Sigmoid colon (tissue), 7 donors: ENCODE results near the gene LRRC47. TPM values are rescaled to one million over a fixed set of nuclear protein-coding genes. Genes with fewer than 3 reads are reported as not detected.

Experiments used
- DNase-seq: peaks from one replicate; pipeline ENCODE4 v3.0.0-alpha.2; 2019
- H3K27ac ChIP-seq, 4 donors: fragments of 200-600 bp; sonication (generic); one replicate each; pipeline ENCODE4 v1.5.1; 2016 to 2019; ENCODE audit warnings: mild to moderate bottlenecking in 1 of 4
- H3K27me3 ChIP-seq, 3 donors: fragments of 200-600 bp; sonication (generic); one replicate each; pipeline ENCODE4 v1.5.1; 2019; ENCODE audit warnings: mild to moderate bottlenecking in 1 of 3
- H3K36me3 ChIP-seq, 4 donors: fragments of 200-600 bp; sonication (generic); one replicate each; pipeline ENCODE4 v1.5.1; 2016 to 2019
- H3K4me1 ChIP-seq, 4 donors: fragments of 200-600 bp; sonication (generic); one replicate each; pipeline ENCODE4 v1.5.1; 2017 to 2019
- H3K4me3 ChIP-seq, 4 donors: fragments of 200-600 bp; sonication (generic); one replicate each; pipeline ENCODE4 v1.5.1; 2017 to 2019; ENCODE audit warnings: mild to moderate bottlenecking in 2 of 4, moderate library complexity in 1 of 4
- H3K9me3 ChIP-seq, 4 donors: fragments of 200-600 bp in 3 of 4; sonication (generic) in 3 of 4; one replicate each; pipeline versions ENCODE4 v1.5.1 to v1.6.1; 2013 to 2019
- CTCF ChIP-seq, 4 experiments: fragments of 450-650 bp in 3 of 4; fragments of 200-600 bp in 1 of 4; IDR thresholded peaks; one replicate each; pipeline ENCODE4 v1.5.1; 2016 to 2019; ENCODE audit warnings: antibody characterized with exemption in 4 of 4, mild to moderate bottlenecking in 3 of 4, moderate library complexity in 2 of 4
- EP300 ChIP-seq, 4 donors: sonication (generic); formaldehyde crosslinking; IDR thresholded peaks; one replicate each; pipeline ENCODE4 v1.6.1; 2017; ENCODE audit warnings: antibody characterized with exemption in 4 of 4
- POLR2A ChIP-seq, 2 donors: fragments of 450-650 bp; IDR thresholded peaks; one replicate each; pipeline ENCODE4 v1.6.1; 2016; ENCODE audit warnings: antibody characterized with exemption in 2 of 2, mild to moderate bottlenecking in 2 of 2, moderate library complexity in 2 of 2
- POLR2AphosphoS5 ChIP-seq, 4 donors: sonication (generic); formaldehyde crosslinking; IDR thresholded peaks; one replicate each; pipeline ENCODE4 v1.6.1; 2017; ENCODE audit warnings: antibody characterized with exemption in 4 of 4
- WGBS, 2 donors: extraction: QIAGEN DNeasy Blood & Tissue Kit; methylation state at CpG; one replicate each; pipeline ENCODE4 v1.1.7; 2013; 5-methylcytosine and 5-hydroxymethylcytosine counted together
- intact Hi-C: fragments of 100-400 bp; cut with DNase I; formaldehyde crosslinking; loops from one replicate; pipeline ENCODE4 v1.15.1; 2023
- polyA plus RNA-seq, 3 donors: library from polyadenylated mRNA; stranded (reverse); fragments of 200-250 nt; gene quantifications; one replicate each; pipeline ENCODE4 v1.2.3, GENCODE V29; 2013
- total RNA-seq, 4 donors: library from RNA; depleted of rRNA; stranded (reverse); fragments of >200 nt; gene quantifications; one replicate each; pipeline ENCODE4 v1.1.0, GENCODE V29; 2016
- donor health status: healthy with polysubstance abuse.
- donor health status: Bipolar disorder and iron deficiency.
- donor health status: healthy.

Gene LRRC47
- total and polyA plus RNA-seq, 7 donors: 11.4 to 36.4 (median 26.7) TPM

GRCh38 chr1:3759796-3760195, 36.5 kb downstream of the LRRC47 start:
- DNase-seq: no peak
- no peak overlapping the region for H3K4me3 ChIP-seq
- TF ChIP-seq POLR2AphosphoS5 (IDR thresholded peaks at IDR 0.05): no peak
- no peak for TF ChIP-seq CTCF (IDR thresholded peaks at IDR 0.05)
- no peak for TF ChIP-seq POLR2A (IDR thresholded peaks at IDR 0.05)
- TF ChIP-seq EP300 (IDR thresholded peaks at IDR 0.05): no peak
- H3K27me3 ChIP-seq: peaks cover 0 to 52% (median 9%) of the 10 kb centered on the region in 3 donors
- no peaks in the 10 kb centered on the region for H3K36me3 ChIP-seq
- no peaks in the 10 kb centered on the region for H3K9me3 ChIP-seq
- H3K27ac ChIP-seq: no peak overlapping the region
- H3K4me1 ChIP-seq: no peaks in the 10 kb centered on the region
- 65 to 71% methylated on average over 6 of the region's 6 CpGs for WGBS, 2 donors
- intact Hi-C loops: no loop called here

- intact Hi-C loops: no loop called here
- Histone ChIP-seq H3K4me3 (no peak overlapping the region), H3K36me3 (no peaks in the 10 kb centered on the region), H3K4me1 (no peaks in the 10 kb centered on the region), H3K27ac (no peak overlapping the region), H3K27me3 (peaks cover 0 to 58% (median 16%) of the 10 kb centered on the region in 3 donors), H3K9me3 (no peaks in the 10 kb centered on the region)
- TF ChIP-seq CTCF (IDR thresholded peaks at IDR 0.05) (no peak), POLR2A (IDR thresholded peaks at IDR 0.05) (no peak), EP300 (IDR thresholded peaks at IDR 0.05) (no peak), POLR2AphosphoS5 (IDR thresholded peaks at IDR 0.05) (no peak)
- 76 to 85% methylated on average over 6 of the region's 6 CpGs for WGBS, 2 donors
- DNase-seq: no peak
Observed at GRCh38 chr1:3759164-3759563, 37.1 kb downstream of the LRRC47 start.

- Histone ChIP-seq H3K36me3 (no peaks in the 10 kb centered on the region), H3K27me3 (peaks cover 0 to 53% (median 12%) of the 10 kb centered on the region in 3 donors), H3K4me1 (no peaks in the 10 kb centered on the region), H3K4me3 (no peak overlapping the region), H3K9me3 (no peaks in the 10 kb centered on the region), H3K27ac (no peak overlapping the region)
- 84 to 87% methylated on average over 21 of the region's 21 CpGs for WGBS, 2 donors
- intact Hi-C loops: no loop called here
- no peak for TF ChIP-seq CTCF (IDR thresholded peaks at IDR 0.05)
- no peak for TF ChIP-seq POLR2A (IDR thresholded peaks at IDR 0.05)
- no peak for TF ChIP-seq POLR2AphosphoS5 (IDR thresholded peaks at IDR 0.05)
- no peak for TF ChIP-seq EP300 (IDR thresholded peaks at IDR 0.05)
- DNase-seq: no peak
Observed at GRCh38 chr1:3756394-3756793, 39.9 kb downstream of the LRRC47 start.

GRCh38 chr1:3753656-3754454, 42.4 kb downstream of the LRRC47 start:
- H3K27ac ChIP-seq: no peak overlapping the region
- peaks cover 0 to 41% (median 12%) of the 10 kb centered on the region in 3 donors for H3K27me3 ChIP-seq
- no peaks in the 10 kb centered on the region for H3K36me3 ChIP-seq
- no peaks in the 10 kb centered on the region for H3K4me1 ChIP-seq
- H3K4me3 ChIP-seq: no peak overlapping the region
- WGBS, 2 donors: 87 to 90% methylated on average over 20 of the region's 20 CpGs
- H3K9me3 ChIP-seq: no peaks in the 10 kb centered on the region
- DNase-seq: no peak
- TF ChIP-seq CTCF (IDR thresholded peaks at IDR 0.05) (no peak), EP300 (IDR thresholded peaks at IDR 0.05) (no peak), POLR2A (IDR thresholded peaks at IDR 0.05) (no peak), POLR2AphosphoS5 (IDR thresholded peaks at IDR 0.05) (no peak)
- intact Hi-C loops: no loop called here
